Uterus (tissue), 2 donors: ENCODE data around the gene PLA2G7.

Experiments used
- POLR2A ChIP-seq, 2 donors: fragments of 450-650 bp; IDR thresholded peaks; one replicate each; pipeline ENCODE4 v1.6.1; 2016; ENCODE audit warnings: antibody characterized with exemption in 2 of 2, mild to moderate bottlenecking in 1 of 2, moderate library complexity in 1 of 2
- TF ChIP-seq, protein P1 (sequence below), 4 experiments: fragments of 200-600 bp in 2 of 4; fragments of 450-650 bp in 2 of 4; sonication (generic) in 2 of 4; IDR thresholded peaks; one replicate each; pipeline ENCODE4 v1.5.1; 2016 to 2019; ENCODE audit warnings: antibody characterized with exemption in 4 of 4, mild to moderate bottlenecking in 2 of 4, moderate library complexity in 1 of 4

GRCh38 chr6:46676604-46677313, 58.4 kb downstream of the PLA2G7 start:
- TF ChIP-seq, protein P1, sequence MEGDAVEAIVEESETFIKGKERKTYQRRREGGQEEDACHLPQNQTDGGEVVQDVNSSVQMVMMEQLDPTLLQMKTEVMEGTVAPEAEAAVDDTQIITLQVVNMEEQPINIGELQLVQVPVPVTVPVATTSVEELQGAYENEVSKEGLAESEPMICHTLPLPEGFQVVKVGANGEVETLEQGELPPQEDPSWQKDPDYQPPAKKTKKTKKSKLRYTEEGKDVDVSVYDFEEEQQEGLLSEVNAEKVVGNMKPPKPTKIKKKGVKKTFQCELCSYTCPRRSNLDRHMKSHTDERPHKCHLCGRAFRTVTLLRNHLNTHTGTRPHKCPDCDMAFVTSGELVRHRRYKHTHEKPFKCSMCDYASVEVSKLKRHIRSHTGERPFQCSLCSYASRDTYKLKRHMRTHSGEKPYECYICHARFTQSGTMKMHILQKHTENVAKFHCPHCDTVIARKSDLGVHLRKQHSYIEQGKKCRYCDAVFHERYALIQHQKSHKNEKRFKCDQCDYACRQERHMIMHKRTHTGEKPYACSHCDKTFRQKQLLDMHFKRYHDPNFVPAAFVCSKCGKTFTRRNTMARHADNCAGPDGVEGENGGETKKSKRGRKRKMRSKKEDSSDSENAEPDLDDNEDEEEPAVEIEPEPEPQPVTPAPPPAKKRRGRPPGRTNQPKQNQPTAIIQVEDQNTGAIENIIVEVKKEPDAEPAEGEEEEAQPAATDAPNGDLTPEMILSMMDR (IDR thresholded peaks at IDR 0.05): no peak
- TF ChIP-seq POLR2A (IDR thresholded peaks at IDR 0.05): no peak
